HepG2 (cell line): ENCODE measurements around the gene ARMC5. TPM values are rescaled to one million over a fixed set of nuclear protein-coding genes. Genes with fewer than 3 reads are reported as not detected.

ENCODE experiments used
- EED ChIP-seq: sonication (generic); formaldehyde crosslinking; IDR thresholded peaks from 2 replicates; pipeline ENCODE4 v1.5.0; 2020; ENCODE audit warnings: mild to moderate bottlenecking, missing genetic modification reagents
- ELF4 ChIP-seq: sonication (generic); formaldehyde crosslinking; IDR thresholded peaks from 2 replicates; pipeline ENCODE4 v1.5.0; 2020; ENCODE audit warnings: missing genetic modification reagents, mild to moderate bottlenecking, moderate library complexity, borderline replicate concordance
- HHEX ChIP-seq: IDR thresholded peaks from 2 replicates; pipeline ENCODE4 v1.6.1; 2016; ENCODE audit warnings: control low read depth
- JARID2 ChIP-seq: sonication (generic); formaldehyde crosslinking; IDR thresholded peaks from 2 replicates; pipeline ENCODE4 v1.8.1; 2023; ENCODE audit warnings: missing genetic modification reagents, inconsistent platforms; ENCODE audit not compliant: insufficient replicate concordance
- PCBP1 ChIP-seq: fragments of 200-400 bp; formaldehyde crosslinking; IDR thresholded peaks from 2 replicates; pipeline ENCODE4 v1.6.1; 2017; ENCODE audit warnings: mild to moderate bottlenecking, low read depth, low read length, borderline replicate concordance
- PTBP1 ChIP-seq: fragments of 200-400 bp; formaldehyde crosslinking; IDR thresholded peaks from 2 replicates; pipeline ENCODE4 v1.6.1; 2018; ENCODE audit warnings: low read length, low read depth; ENCODE audit not compliant: poor library complexity, severe bottlenecking
- TEAD3 ChIP-seq: optimal IDR thresholded peaks from 2 replicates; pipeline ENCODE3; 2016; ENCODE audit warnings: borderline replicate concordance
- TOPORS ChIP-seq: sonication (generic); formaldehyde crosslinking; IDR thresholded peaks from 2 replicates; pipeline ENCODE4 v1.8.0; 2023; ENCODE audit warnings: mild to moderate bottlenecking, missing genetic modification reagents
- ZNF776 ChIP-seq: sonication (generic); formaldehyde crosslinking; IDR thresholded peaks from 2 replicates; pipeline ENCODE4 v1.4.0; 2020; ENCODE audit warnings: mild to moderate bottlenecking, missing genetic modification reagents
- polyA plus RNA-seq, 8 experiments: library from polyadenylated mRNA; depleted of rRNA in 3 of 8; stranded (reverse) in 7 of 8; unstranded in 1 of 8; fragments of >200 nt; fragmentation: Illumina TruSeq in 4 of 8; extraction: Trizol in 4 of 8; gene quantifications; 2 replicates each; pipeline versions ENCODE4 v1.2.1 to v1.2.3, GENCODE V29; 2011 to 2016; ENCODE audit warnings: low read depth in 4 of 8, missing spikeins in 1 of 8, mixed read lengths in 1 of 8; ENCODE audit not compliant: insufficient read depth in 1 of 8
- total RNA-seq, 5 experiments: library from RNA; depleted of rRNA; stranded (reverse); fragments of >200 nt; fragmentation: Illumina TruSeq; extraction: Trizol; gene quantifications; 2 replicates each; pipeline ENCODE4 v1.2.3, GENCODE V29; 2016; ENCODE audit warnings: low read depth in 1 of 5
- TF ChIP-seq, protein P1 (sequence below): sonication (generic); formaldehyde crosslinking; IDR thresholded peaks from 2 replicates; pipeline ENCODE4 v1.5.1; 2020; ENCODE audit warnings: mild to moderate bottlenecking, missing genetic modification reagents, moderate library complexity
- TF ChIP-seq, protein P2 (sequence below): sonication (generic); formaldehyde crosslinking; conservative IDR thresholded peaks from 2 replicates; pipeline ENCODE4 v1.4.0; 2020; ENCODE audit warnings: missing genetic modification reagents

ARMC5 gene
- total and polyA plus RNA-seq, 2 of the 13 experiments (the other 11 are each of a cell fraction or from before 2014, with no cell fraction given), result 10.8 to 22.3 TPM

DNA sequence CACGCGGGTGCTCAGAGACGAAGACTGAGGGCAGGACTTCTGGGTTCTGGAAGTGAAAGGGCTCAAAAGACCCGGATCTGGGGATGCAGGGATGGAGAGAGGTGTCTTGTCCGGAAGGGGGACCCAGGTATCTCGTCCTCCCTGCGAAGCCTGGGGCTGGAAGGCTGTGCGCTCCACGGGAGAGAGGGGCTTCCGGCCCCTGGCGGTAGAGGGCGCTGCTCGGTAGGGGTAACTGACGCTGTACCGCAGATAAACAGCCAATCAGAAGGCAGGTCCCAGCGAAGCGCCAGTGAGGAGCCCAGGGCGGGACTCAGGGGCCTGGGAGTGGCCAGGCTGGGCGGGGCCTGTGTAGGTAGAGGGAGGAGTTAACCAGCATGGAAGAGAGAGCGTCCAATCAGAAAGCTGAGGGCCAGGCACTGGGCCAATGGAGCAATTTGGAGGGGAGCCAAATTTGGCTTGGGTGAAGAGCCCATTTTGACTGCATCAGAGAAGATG lies 13.5 kb downstream of the ARMC5 start (continued):
- TF ChIP-seq, protein P1, sequence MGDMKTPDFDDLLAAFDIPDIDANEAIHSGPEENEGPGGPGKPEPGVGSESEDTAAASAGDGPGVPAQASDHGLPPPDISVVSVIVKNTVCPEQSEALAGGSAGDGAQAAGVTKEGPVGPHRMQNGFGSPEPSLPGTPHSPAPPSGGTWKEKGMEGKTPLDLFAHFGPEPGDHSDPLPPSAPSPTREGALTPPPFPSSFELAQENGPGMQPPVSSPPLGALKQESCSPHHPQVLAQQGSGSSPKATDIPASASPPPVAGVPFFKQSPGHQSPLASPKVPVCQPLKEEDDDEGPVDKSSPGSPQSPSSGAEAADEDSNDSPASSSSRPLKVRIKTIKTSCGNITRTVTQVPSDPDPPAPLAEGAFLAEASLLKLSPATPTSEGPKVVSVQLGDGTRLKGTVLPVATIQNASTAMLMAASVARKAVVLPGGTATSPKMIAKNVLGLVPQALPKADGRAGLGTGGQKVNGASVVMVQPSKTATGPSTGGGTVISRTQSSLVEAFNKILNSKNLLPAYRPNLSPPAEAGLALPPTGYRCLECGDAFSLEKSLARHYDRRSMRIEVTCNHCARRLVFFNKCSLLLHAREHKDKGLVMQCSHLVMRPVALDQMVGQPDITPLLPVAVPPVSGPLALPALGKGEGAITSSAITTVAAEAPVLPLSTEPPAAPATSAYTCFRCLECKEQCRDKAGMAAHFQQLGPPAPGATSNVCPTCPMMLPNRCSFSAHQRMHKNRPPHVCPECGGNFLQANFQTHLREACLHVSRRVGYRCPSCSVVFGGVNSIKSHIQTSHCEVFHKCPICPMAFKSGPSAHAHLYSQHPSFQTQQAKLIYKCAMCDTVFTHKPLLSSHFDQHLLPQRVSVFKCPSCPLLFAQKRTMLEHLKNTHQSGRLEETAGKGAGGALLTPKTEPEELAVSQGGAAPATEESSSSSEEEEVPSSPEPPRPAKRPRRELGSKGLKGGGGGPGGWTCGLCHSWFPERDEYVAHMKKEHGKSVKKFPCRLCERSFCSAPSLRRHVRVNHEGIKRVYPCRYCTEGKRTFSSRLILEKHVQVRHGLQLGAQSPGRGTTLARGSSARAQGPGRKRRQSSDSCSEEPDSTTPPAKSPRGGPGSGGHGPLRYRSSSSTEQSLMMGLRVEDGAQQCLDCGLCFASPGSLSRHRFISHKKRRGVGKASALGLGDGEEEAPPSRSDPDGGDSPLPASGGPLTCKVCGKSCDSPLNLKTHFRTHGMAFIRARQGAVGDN (CRISPR knock-in tag), result peak; percentile 31; the same call in 1 of the 2 replicates
- TF ChIP-seq EED (CRISPR knock-in tag) (0 out of 2 replicates have a peak, but pooled peaks have one; percentile 36), TEAD3 (no peak), TOPORS (CRISPR knock-in tag) (no peak), ELF4 (CRISPR knock-in tag) (no peak), ZNF776 (CRISPR knock-in tag) (peak; percentile 70; the same call in 1 of the 2 replicates), JARID2 (CRISPR knock-in tag) (no peak), HHEX (CRISPR knock-in tag) (no peak), PTBP1 (no peak), PCBP1 (no peak)
- TF ChIP-seq, protein P2, sequence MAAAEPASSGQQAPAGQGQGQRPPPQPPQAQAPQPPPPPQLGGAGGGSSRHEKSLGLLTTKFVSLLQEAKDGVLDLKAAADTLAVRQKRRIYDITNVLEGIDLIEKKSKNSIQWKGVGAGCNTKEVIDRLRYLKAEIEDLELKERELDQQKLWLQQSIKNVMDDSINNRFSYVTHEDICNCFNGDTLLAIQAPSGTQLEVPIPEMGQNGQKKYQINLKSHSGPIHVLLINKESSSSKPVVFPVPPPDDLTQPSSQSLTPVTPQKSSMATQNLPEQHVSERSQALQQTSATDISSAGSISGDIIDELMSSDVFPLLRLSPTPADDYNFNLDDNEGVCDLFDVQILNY (CRISPR knock-in tag), result no peak
